ENCODE measurements around the gene WWOX.
A peak's percentile ranks its signal among the peaks of the same experiment; 100 is the strongest.

Gene WWOX

GRCh38 chr16:79188115-79188738 is 1088.8 kb downstream of the WWOX start:
- Mint-ChIP-seq H3K4me3 (no peak overlapping the region), H3K9me3 (no peaks in the 10 kb centered on the region), H3K27ac (ENCODE audit: low read depth) (no peak overlapping the region), H3K27me3 (no peaks in the 10 kb centered on the region), H3K4me1 (no peaks in the 10 kb centered on the region), H3K36me3 (ENCODE audit: insufficient read depth) (peaks cover 2% of the 10 kb centered on the region)
- no peak for DNase-seq (ENCODE audit: low spot score in 2 of 2)
- no peak for ATAC-seq (replicated peaks; ENCODE audit: extremely low read depth, poor library complexity, severe bottlenecking)

GRCh38 chr16:79188739-79189122 is 1089.3 kb downstream of the WWOX start:
- Mint-ChIP-seq H3K36me3 (ENCODE audit: insufficient read depth) (peaks cover 2% of the 10 kb centered on the region), H3K27ac (ENCODE audit: low read depth) (no peak overlapping the region), H3K4me1 (no peaks in the 10 kb centered on the region), H3K9me3 (no peaks in the 10 kb centered on the region), H3K4me3 (no peak overlapping the region), H3K27me3 (no peaks in the 10 kb centered on the region)
- no peak for ATAC-seq (replicated peaks; ENCODE audit: extremely low read depth, poor library complexity, severe bottlenecking)
- no peak for DNase-seq (ENCODE audit: low spot score in 2 of 2)

DNA sequence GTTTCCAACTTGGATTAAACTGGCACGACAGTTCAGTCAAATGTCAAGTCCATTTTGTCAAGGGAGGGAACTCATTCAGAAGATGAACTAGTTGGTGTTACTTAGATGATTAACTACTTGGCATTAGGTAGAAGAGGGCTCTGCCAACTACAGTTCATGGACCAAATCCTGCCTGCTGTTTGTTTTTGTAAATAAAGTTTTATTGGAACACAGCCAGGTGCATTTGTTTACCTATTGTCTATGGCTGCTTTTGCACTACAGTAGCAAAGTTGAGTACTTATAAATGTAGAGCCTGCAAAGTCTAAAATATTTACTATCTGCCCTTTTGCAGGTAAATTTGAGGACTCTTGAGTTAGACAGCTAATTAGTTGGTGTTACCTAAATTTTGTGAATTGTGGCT is 1091.1 kb downstream of the WWOX start:
- no peak for ATAC-seq (replicated peaks; ENCODE audit: extremely low read depth, poor library complexity, severe bottlenecking)
- H3K27me3 Mint-ChIP-seq = no peaks in the 10 kb centered on the region

DNA sequence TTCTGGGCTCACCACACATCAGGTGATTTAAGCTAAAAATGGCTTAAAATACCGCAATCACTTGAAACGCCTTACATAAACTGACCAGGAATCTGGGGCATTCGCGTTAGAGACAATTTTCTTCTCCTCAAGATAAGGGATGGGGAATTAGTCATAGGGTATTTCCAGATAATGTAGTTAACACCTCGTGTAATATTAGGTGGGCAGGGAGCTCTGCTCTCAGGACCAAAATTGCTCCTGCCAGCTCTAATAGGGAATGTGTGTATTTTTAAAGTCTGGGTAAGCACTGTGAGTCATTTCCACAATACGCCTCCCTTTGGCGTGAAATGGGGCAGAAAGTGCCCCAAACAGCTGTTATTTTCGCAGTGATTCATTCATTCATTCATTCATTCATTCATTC is 1092.5 kb downstream of the WWOX start:
- H3K36me3 Mint-ChIP-seq (ENCODE audit: insufficient read depth) = peaks cover 2% of the 10 kb centered on the region
- no peak overlapping the region for H3K4me3 Mint-ChIP-seq
- H3K9me3 Mint-ChIP-seq = no peaks in the 10 kb centered on the region
- ATAC-seq (replicated peaks; ENCODE audit: extremely low read depth, poor library complexity, severe bottlenecking) (no peak), DNase-seq (ENCODE audit: low spot score in 2 of 2) (no peak)
- H3K27ac Mint-ChIP-seq (ENCODE audit: low read depth) = no peak overlapping the region
- no peaks in the 10 kb centered on the region for H3K27me3 Mint-ChIP-seq
- H3K4me1 Mint-ChIP-seq = peaks cover 19% of the 10 kb centered on the region

More for the DNA sequence above, 1091.1 kb downstream of the WWOX start:
- no peak for DNase-seq (ENCODE audit: low spot score in 2 of 2)
- Mint-ChIP-seq H3K27ac (ENCODE audit: low read depth) (no peak overlapping the region), H3K4me1 (peaks cover 14% of the 10 kb centered on the region), H3K36me3 (ENCODE audit: insufficient read depth) (peaks cover 2% of the 10 kb centered on the region), H3K4me3 (no peak overlapping the region), H3K9me3 (no peaks in the 10 kb centered on the region)

DNA sequence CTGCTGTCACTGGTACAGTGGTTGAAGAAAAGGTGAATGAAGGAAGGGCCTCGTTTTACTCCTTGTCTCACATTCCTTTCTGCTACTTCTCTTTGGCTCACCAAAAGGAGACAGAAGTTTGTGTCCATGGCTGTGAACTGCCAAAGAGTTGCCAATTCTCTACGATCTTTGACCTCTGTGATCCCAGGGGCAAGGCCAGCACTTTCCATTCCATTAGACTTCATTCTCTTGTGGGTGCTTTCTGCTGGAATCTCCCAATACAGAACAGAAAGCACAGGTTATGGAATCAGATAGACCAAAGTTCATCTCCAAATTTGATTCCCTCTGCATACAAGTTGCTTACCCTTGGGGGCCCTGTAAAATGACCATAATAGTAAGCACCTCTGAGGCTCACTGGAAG is 1093.5 kb downstream of the WWOX start:
- no peak overlapping the region for H3K4me3 Mint-ChIP-seq
- no peak overlapping the region for H3K27ac Mint-ChIP-seq (ENCODE audit: low read depth)
- H3K36me3 Mint-ChIP-seq (ENCODE audit: insufficient read depth) = no peaks in the 10 kb centered on the region
- H3K9me3 Mint-ChIP-seq = no peaks in the 10 kb centered on the region
- ATAC-seq (replicated peaks; ENCODE audit: extremely low read depth, poor library complexity, severe bottlenecking) (no peak), DNase-seq (ENCODE audit: low spot score in 2 of 2) (no peak)
- H3K4me1 Mint-ChIP-seq = peaks cover 19% of the 10 kb centered on the region
- no peaks in the 10 kb centered on the region for H3K27me3 Mint-ChIP-seq

DNA sequence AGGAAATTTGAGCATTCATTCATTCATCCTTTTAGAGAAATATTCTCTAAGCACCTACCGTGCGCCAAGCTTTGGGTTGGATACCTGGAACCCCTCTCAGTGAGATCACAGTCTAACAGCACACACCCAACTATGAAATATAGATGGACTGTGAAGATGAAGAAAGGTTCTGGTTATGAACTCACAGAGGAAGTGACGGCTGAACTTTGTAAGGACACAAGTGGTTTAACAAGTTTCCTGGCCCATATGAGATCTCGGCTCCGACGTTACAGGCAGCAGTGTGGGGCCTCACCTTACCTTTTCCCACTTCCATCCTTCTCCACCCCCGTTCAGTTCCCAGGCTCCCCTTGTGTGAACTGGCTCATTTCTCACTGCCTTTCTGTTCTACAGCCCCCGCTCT is 1094.8 kb downstream of the WWOX start:
- Mint-ChIP-seq H3K4me1 (peaks cover 19% of the 10 kb centered on the region), H3K4me3 (no peak overlapping the region), H3K9me3 (no peaks in the 10 kb centered on the region), H3K27ac (ENCODE audit: low read depth) (no peak overlapping the region), H3K36me3 (ENCODE audit: insufficient read depth) (no peaks in the 10 kb centered on the region), H3K27me3 (no peaks in the 10 kb centered on the region)
- ATAC-seq (replicated peaks; ENCODE audit: extremely low read depth, poor library complexity, severe bottlenecking) = no peak
- DNase-seq (ENCODE audit: low spot score in 2 of 2) = no peak

GRCh38 chr16:79195938-79196337 is 1096.5 kb downstream of the WWOX start:
- no peak overlapping the region for H3K4me3 Mint-ChIP-seq
- peaks cover 19% of the 10 kb centered on the region for H3K4me1 Mint-ChIP-seq
- H3K9me3 Mint-ChIP-seq = no peaks in the 10 kb centered on the region
- ATAC-seq (replicated peaks; ENCODE audit: extremely low read depth, poor library complexity, severe bottlenecking) (no peak), DNase-seq (ENCODE audit: low spot score in 2 of 2) (no peak)
- H3K27me3 Mint-ChIP-seq = no peaks in the 10 kb centered on the region
- no peak overlapping the region for H3K27ac Mint-ChIP-seq (ENCODE audit: low read depth)
- no peaks in the 10 kb centered on the region for H3K36me3 Mint-ChIP-seq (ENCODE audit: insufficient read depth)

- no peak overlapping the region for H3K27ac Mint-ChIP-seq (ENCODE audit: low read depth)
- no peak overlapping the region for H3K4me3 Mint-ChIP-seq
- H3K4me1 Mint-ChIP-seq = no peaks in the 10 kb centered on the region
- DNase-seq (ENCODE audit: low spot score in 2 of 2) = no peak
- H3K27me3 Mint-ChIP-seq = no peaks in the 10 kb centered on the region
- ATAC-seq (replicated peaks; ENCODE audit: extremely low read depth, poor library complexity, severe bottlenecking) = no peak
- no peaks in the 10 kb centered on the region for H3K36me3 Mint-ChIP-seq (ENCODE audit: insufficient read depth)
- H3K9me3 Mint-ChIP-seq = no peaks in the 10 kb centered on the region
Observed at GRCh38 chr16:79201436-79201835, 1102.0 kb downstream of the WWOX start.

- Mint-ChIP-seq H3K4me3 (no peak overlapping the region), H3K9me3 (no peaks in the 10 kb centered on the region), H3K27ac (ENCODE audit: low read depth) (no peak overlapping the region), H3K36me3 (ENCODE audit: insufficient read depth) (no peaks in the 10 kb centered on the region), H3K27me3 (no peaks in the 10 kb centered on the region), H3K4me1 (no peaks in the 10 kb centered on the region)
- ATAC-seq (replicated peaks; ENCODE audit: extremely low read depth, poor library complexity, severe bottlenecking) (no peak), DNase-seq (ENCODE audit: low spot score in 2 of 2) (no peak)
Observed at GRCh38 chr16:79202977-79203376, 1103.5 kb downstream of the WWOX start.

- no peak overlapping the region for H3K27ac Mint-ChIP-seq (ENCODE audit: low read depth)
- H3K36me3 Mint-ChIP-seq (ENCODE audit: insufficient read depth) = no peaks in the 10 kb centered on the region
- no peaks in the 10 kb centered on the region for H3K9me3 Mint-ChIP-seq
- no peaks in the 10 kb centered on the region for H3K27me3 Mint-ChIP-seq
- DNase-seq (ENCODE audit: low spot score in 2 of 2) (no peak), ATAC-seq (replicated peaks; ENCODE audit: extremely low read depth, poor library complexity, severe bottlenecking) (no peak)
- H3K4me1 Mint-ChIP-seq = no peaks in the 10 kb centered on the region
- no peak overlapping the region for H3K4me3 Mint-ChIP-seq
Observed at GRCh38 chr16:79204486-79204885, 1105.0 kb downstream of the WWOX start.

- Mint-ChIP-seq H3K36me3 (ENCODE audit: insufficient read depth) (peaks cover under 1% of the 10 kb centered on the region), H3K27ac (ENCODE audit: low read depth) (no peak overlapping the region), H3K4me3 (no peak overlapping the region), H3K27me3 (no peaks in the 10 kb centered on the region), H3K9me3 (no peaks in the 10 kb centered on the region), H3K4me1 (no peaks in the 10 kb centered on the region)
- ATAC-seq (replicated peaks; ENCODE audit: extremely low read depth, poor library complexity, severe bottlenecking) (no peak), DNase-seq (ENCODE audit: low spot score in 2 of 2) (no peak)
Observed at GRCh38 chr16:79206889-79207288, 1107.4 kb downstream of the WWOX start.

- H3K36me3 Mint-ChIP-seq (ENCODE audit: insufficient read depth) = peaks cover 2% of the 10 kb centered on the region
- H3K4me3 Mint-ChIP-seq = no peak overlapping the region
- DNase-seq (ENCODE audit: low spot score in 2 of 2) = no peak
- H3K4me1 Mint-ChIP-seq = no peaks in the 10 kb centered on the region
- no peaks in the 10 kb centered on the region for H3K27me3 Mint-ChIP-seq
- H3K27ac Mint-ChIP-seq (ENCODE audit: low read depth) = no peak overlapping the region
- H3K9me3 Mint-ChIP-seq = peaks cover 6% of the 10 kb centered on the region
- no peak for ATAC-seq (replicated peaks; ENCODE audit: extremely low read depth, poor library complexity, severe bottlenecking)
Observed at GRCh38 chr16:79209308-79209707, 1109.9 kb downstream of the WWOX start.

DNA sequence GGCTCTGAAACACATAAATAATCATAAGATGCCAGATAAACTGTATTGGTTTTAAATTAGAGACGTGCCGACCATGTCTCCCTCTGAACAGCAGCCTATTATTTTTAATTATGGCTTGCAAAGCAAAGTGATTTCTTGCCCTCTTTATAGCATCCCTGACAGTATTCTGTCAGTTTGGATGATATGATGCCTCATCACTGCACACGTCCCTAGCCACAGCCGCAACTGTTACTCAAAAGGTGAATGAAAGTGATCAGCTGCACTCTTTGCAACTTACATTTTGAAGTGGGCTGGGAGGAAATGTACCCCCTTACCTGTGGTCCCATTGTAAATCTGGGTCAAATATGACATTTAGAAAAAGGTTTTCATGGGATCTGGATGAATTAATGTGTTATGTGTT is 1111.2 kb downstream of the WWOX start:
- H3K27me3 Mint-ChIP-seq = no peaks in the 10 kb centered on the region
- H3K4me1 Mint-ChIP-seq = no peaks in the 10 kb centered on the region
- peaks cover 6% of the 10 kb centered on the region for H3K9me3 Mint-ChIP-seq
- peaks cover 2% of the 10 kb centered on the region for H3K36me3 Mint-ChIP-seq (ENCODE audit: insufficient read depth)
- H3K4me3 Mint-ChIP-seq = no peak overlapping the region
- ATAC-seq (replicated peaks; ENCODE audit: extremely low read depth, poor library complexity, severe bottlenecking) (no peak), DNase-seq (ENCODE audit: low spot score in 2 of 2) (no peak)
- no peak overlapping the region for H3K27ac Mint-ChIP-seq (ENCODE audit: low read depth)

- ATAC-seq (replicated peaks; ENCODE audit: extremely low read depth, poor library complexity, severe bottlenecking) (no peak), DNase-seq (ENCODE audit: low spot score in 2 of 2) (no peak)
- no peaks in the 10 kb centered on the region for H3K27me3 Mint-ChIP-seq
- H3K9me3 Mint-ChIP-seq = peaks cover 6% of the 10 kb centered on the region
- H3K4me1 Mint-ChIP-seq = no peaks in the 10 kb centered on the region
- no peak overlapping the region for H3K4me3 Mint-ChIP-seq
- peaks cover 5% of the 10 kb centered on the region for H3K36me3 Mint-ChIP-seq (ENCODE audit: insufficient read depth)
- peak overlapping the region; percentile 80 for H3K27ac Mint-ChIP-seq (ENCODE audit: low read depth)
Observed at GRCh38 chr16:79211586-79211985, 1112.1 kb downstream of the WWOX start.

All from central memory CD8-positive, alpha-beta T cell (primary cell).